Keratinocyte (primary cell): Measurements from ENCODE around the gene CNKSR2. TPM values are rescaled to one million over a fixed set of nuclear protein-coding genes. Genes with fewer than 3 reads are reported as not detected.

Source experiments
- DNase-seq: peaks from one replicate; pipeline ENCODE4 v3.0.0-alpha.2; 2011; ENCODE audit warnings: low read depth, missing footprints, low spot score
- FAIRE-seq: peaks from 2 replicates; lab custom pipeline; 2011; peaks lifted over from hg19 to GRCh38; lab: Jason Lieb, UNC
- H2AFZ ChIP-seq: 2 replicates; pipeline ENCODE4 v1.6.0; 2012; ENCODE audit warnings: low read length, control low read depth, inconsistent platforms; ENCODE audit not compliant: control insufficient read depth
- H3K27ac ChIP-seq: 2 replicates; pipeline ENCODE4 v1.5.1; 2011; ENCODE audit warnings: low read length; ENCODE audit not compliant: control insufficient read depth, insufficient read depth
- H3K27me3 ChIP-seq: 3 replicates; pipeline ENCODE4 v1.6.0; 2011; ENCODE audit warnings: low read length; ENCODE audit not compliant: control insufficient read depth, insufficient read depth; ENCODE audit errors: extremely low read depth
- H3K36me3 ChIP-seq, 2 experiments: 2 replicates in 1 of 2; 3 replicates in 1 of 2; pipeline ENCODE4 v1.5.1; 2011; ENCODE audit warnings: low read length in 2 of 2, mild to moderate bottlenecking in 1 of 2; ENCODE audit not compliant: control insufficient read depth in 2 of 2, insufficient read depth in 2 of 2; ENCODE audit errors: extremely low read depth in 1 of 2
- H3K4me1 ChIP-seq: 3 replicates; pipeline ENCODE4 v1.5.1; 2011; ENCODE audit warnings: low read length; ENCODE audit not compliant: control insufficient read depth, insufficient read depth; ENCODE audit errors: extremely low read depth
- H3K4me2 ChIP-seq: 3 replicates; pipeline ENCODE4 v1.6.0; 2011; ENCODE audit warnings: low read depth, low read length; ENCODE audit not compliant: control insufficient read depth, insufficient read depth; ENCODE audit errors: extremely low read depth
- H3K4me3 ChIP-seq, 3 experiments: fragments of 200-600 bp in 1 of 3; sonication (generic) in 1 of 3; 2 replicates in 2 of 3; 3 replicates in 1 of 3; pipeline ENCODE4 v1.5.1; 2011 to 2016; ENCODE audit warnings: low read length in 3 of 3, mild to moderate bottlenecking in 3 of 3, control low read depth in 2 of 3, inconsistent platforms in 1 of 3, low read depth in 1 of 3, mixed read lengths in 1 of 3, mixed run types in 1 of 3, moderate library complexity in 1 of 3; ENCODE audit not compliant: control insufficient read depth in 2 of 3, insufficient read depth in 2 of 3; ENCODE audit errors: extremely low read depth in 1 of 3
- H3K79me2 ChIP-seq: 2 replicates; pipeline ENCODE4 v1.6.0; 2012; ENCODE audit warnings: low read length; ENCODE audit not compliant: control insufficient read depth, insufficient read depth
- H3K9ac ChIP-seq: 3 replicates; pipeline ENCODE4 v1.6.0; 2011; ENCODE audit warnings: low read length; ENCODE audit not compliant: control insufficient read depth, insufficient read depth; ENCODE audit errors: extremely low read depth
- H3K9me1 ChIP-seq: 3 replicates; pipeline ENCODE4 v1.6.0; 2011; ENCODE audit warnings: low read length; ENCODE audit not compliant: control insufficient read depth, insufficient read depth; ENCODE audit errors: extremely low read depth
- H3K9me3 ChIP-seq: 2 replicates; pipeline ENCODE4 v1.5.1; 2012; ENCODE audit warnings: low read depth, low read length; ENCODE audit not compliant: control insufficient read depth
- H4K20me1 ChIP-seq: 3 replicates; pipeline ENCODE4 v1.6.0; 2011; ENCODE audit warnings: low read length; ENCODE audit not compliant: control insufficient read depth, insufficient read depth; ENCODE audit errors: extremely low read depth
- EZH2 ChIP-seq: IDR thresholded peaks from one replicate; pipeline ENCODE4 v1.6.1; 2012; ENCODE audit warnings: inconsistent platforms, mild to moderate bottlenecking, low read length, moderate library complexity
- dilution Hi-C: fragments of 300-500 bp; cut with MboI; formaldehyde crosslinking; loops from one replicate; pipeline ENCODE4 v1.7.0; 2020; ENCODE audit warnings: low sequenced_read_pairs; ENCODE audit not compliant: extremely low pct_ligation_motif_present
- polyA plus RNA-seq, 5 experiments: library from polyadenylated mRNA; depleted of rRNA in 3 of 5; stranded (reverse) in 3 of 5; stranded (forward) in 1 of 5; unstranded in 1 of 5; fragments of >200 nt; gene quantifications; 1 replicate in 1 of 5; 2 replicates in 3 of 5; 3 replicates in 1 of 5; pipeline versions ENCODE4 v1.2.1 to v1.2.3, GENCODE V29; 2011 to 2012; ENCODE audit warnings: missing spikeins in 2 of 5, low read depth in 1 of 5, low replicate concordance in 1 of 5
- TF ChIP-seq, protein P1 (sequence below), 3 experiments: IDR thresholded peaks in 1 of 3; conservative IDR thresholded peaks in 1 of 3; optimal IDR thresholded peaks in 1 of 3; 2 replicates in 2 of 3; 3 replicates in 1 of 3; pipeline versions ENCODE3 to v1.5.1; 2011; ENCODE audit warnings: low read length in 3 of 3, mild to moderate bottlenecking in 3 of 3, moderate library complexity in 2 of 3, control low read depth in 1 of 3, inconsistent platforms in 1 of 3; ENCODE audit not compliant: insufficient read depth in 2 of 3; ENCODE audit errors: extremely low read depth in 1 of 3

The CNKSR2 gene
- polyA plus RNA-seq, 1 donor (not counting 4 experiments of a cell fraction or from before 2014, with no cell fraction given): 0.63 TPM

DNA sequence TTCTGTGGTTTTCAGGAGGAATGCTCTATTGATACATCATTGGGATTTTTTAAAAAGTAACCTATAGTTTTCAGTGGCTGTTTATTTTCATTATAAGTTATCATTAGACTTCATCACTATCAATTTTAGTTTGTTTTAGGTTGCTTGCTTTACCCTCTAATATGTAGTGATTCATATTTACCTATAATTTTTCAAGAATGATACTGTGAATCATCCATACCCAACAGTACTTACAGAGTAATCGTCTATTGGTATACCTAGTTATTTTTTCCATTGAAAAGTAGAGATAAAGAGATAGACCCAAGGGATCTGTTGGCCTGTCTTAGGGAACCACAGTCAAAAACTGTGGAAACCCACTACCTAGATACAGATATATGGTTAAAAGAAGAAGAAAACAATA is 200.6 kb downstream of the CNKSR2 start:
- TF ChIP-seq, protein P1, sequence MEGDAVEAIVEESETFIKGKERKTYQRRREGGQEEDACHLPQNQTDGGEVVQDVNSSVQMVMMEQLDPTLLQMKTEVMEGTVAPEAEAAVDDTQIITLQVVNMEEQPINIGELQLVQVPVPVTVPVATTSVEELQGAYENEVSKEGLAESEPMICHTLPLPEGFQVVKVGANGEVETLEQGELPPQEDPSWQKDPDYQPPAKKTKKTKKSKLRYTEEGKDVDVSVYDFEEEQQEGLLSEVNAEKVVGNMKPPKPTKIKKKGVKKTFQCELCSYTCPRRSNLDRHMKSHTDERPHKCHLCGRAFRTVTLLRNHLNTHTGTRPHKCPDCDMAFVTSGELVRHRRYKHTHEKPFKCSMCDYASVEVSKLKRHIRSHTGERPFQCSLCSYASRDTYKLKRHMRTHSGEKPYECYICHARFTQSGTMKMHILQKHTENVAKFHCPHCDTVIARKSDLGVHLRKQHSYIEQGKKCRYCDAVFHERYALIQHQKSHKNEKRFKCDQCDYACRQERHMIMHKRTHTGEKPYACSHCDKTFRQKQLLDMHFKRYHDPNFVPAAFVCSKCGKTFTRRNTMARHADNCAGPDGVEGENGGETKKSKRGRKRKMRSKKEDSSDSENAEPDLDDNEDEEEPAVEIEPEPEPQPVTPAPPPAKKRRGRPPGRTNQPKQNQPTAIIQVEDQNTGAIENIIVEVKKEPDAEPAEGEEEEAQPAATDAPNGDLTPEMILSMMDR (optimal IDR thresholded peaks at IDR 0.05 in 1 of 3, IDR thresholded peaks at IDR 0.05 in 1 of 3, conservative IDR thresholded peaks at IDR 0.05 in 1 of 3; ENCODE audit: extremely low read depth in 1 of 3, insufficient read depth in 2 of 3, low read length in 3 of 3): no peak
- FAIRE-seq (no peak), DNase-seq (no peak)
- Histone ChIP-seq H3K9ac (no peak overlapping the region), H3K4me3 (no peak overlapping the region), H3K36me3 (no peaks in the 10 kb centered on the region), H2AFZ (no peak overlapping the region), H3K4me1 (no peaks in the 10 kb centered on the region), H3K27ac (no peak overlapping the region), H3K9me3 (no peaks in the 10 kb centered on the region), H3K79me2 (no peaks in the 10 kb centered on the region), H3K4me2 (no peak overlapping the region), H3K9me1 (no peaks in the 10 kb centered on the region), H4K20me1 (no peaks in the 10 kb centered on the region), H3K27me3 (no peaks in the 10 kb centered on the region)
- dilution Hi-C loops: no loop called here

DNA sequence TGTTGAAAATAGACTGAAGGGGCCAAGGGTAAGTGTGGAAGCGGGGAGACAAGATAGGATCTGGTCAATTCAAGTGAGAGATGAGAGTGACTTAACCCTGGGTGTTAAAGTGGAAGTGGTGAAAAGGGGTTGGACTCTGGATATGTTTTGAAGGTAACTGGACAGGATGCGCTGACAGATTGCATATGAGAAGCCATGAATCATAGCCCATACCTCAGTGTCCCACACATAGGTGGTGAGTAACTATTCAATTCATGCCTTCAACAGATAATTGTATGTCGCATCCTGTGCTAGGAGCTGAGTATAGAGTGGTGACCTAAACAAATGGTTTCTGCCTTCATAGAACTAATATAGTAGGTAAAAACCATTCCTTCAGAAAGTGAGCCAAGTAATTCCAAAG is 207.3 kb downstream of the CNKSR2 start:
- no peak for FAIRE-seq
- TF ChIP-seq, protein P1 (optimal IDR thresholded peaks at IDR 0.05 in 1 of 3, IDR thresholded peaks at IDR 0.05 in 1 of 3, conservative IDR thresholded peaks at IDR 0.05 in 1 of 3; ENCODE audit: extremely low read depth in 1 of 3, insufficient read depth in 2 of 3, low read length in 3 of 3): no peak
- TF ChIP-seq EZH2: no peak
- H3K4me1 ChIP-seq: no peaks in the 10 kb centered on the region

More for the DNA sequence above, 207.3 kb downstream of the CNKSR2 start:
- H2AFZ ChIP-seq: no peak overlapping the region
- H3K79me2 ChIP-seq: no peaks in the 10 kb centered on the region
- H3K36me3 ChIP-seq: no peaks in the 10 kb centered on the region
- DNase-seq: no peak
- H4K20me1 ChIP-seq: no peaks in the 10 kb centered on the region
- H3K27ac ChIP-seq: no peak overlapping the region
- H3K9me3 ChIP-seq: no peaks in the 10 kb centered on the region
- dilution Hi-C loops: no loop called here
- no peak overlapping the region for H3K4me2 ChIP-seq
- H3K9ac ChIP-seq: no peak overlapping the region
- H3K27me3 ChIP-seq: no peaks in the 10 kb centered on the region
- no peak overlapping the region for H3K4me3 ChIP-seq
- H3K9me1 ChIP-seq: no peaks in the 10 kb centered on the region
